ENCODE results near the gene GRM4. TPM values are rescaled to one million over a fixed set of nuclear protein-coding genes. Genes with fewer than 3 reads are reported as not detected.
"Not testable (repeated sequence)": the region's sequence is repeated elsewhere in the genome, so short reads cannot be mapped to it uniquely, and the experiment has no call there.

Gene GRM4
- 10 to 100 TPM in 1 of 2 donors, 1 to 10 TPM in 1; 2.8 to 13.5 TPM for total RNA-seq
- 10 to 100 TPM; 16.9 to 22.1 TPM for polyA plus RNA-seq (ENCODE audit: insufficient read length in 2 of 2)
- long read RNA-seq, donor 1 = 0 reads
- long read RNA-seq, donor 2 = 0 reads
- long read RNA-seq, donor 3, full-length matches to known transcripts = 1 of 1 reads
- long read RNA-seq, donor 3, partial matches to known transcripts = 0 of 1 reads
- long read RNA-seq, donor 3, other reads (novel, unspliced or antisense) = 0 of 1 reads
- long read RNA-seq, donor 4 = 0 reads

GRCh38 chr6:34146021-34146782, at the start of gene GRM4:
GRM4 (minus strand) TSS chr6:34146087; CDS start chr6:34133496, 12,591 bp downstream.
- peak in 1 of 6 donors; percentile 81 for DNase-seq (ENCODE audit: low read depth in 4 of 6, low spot score in 6 of 6)

GRCh38 chr6:34194772-34195171, 48.9 kb upstream of the GRM4 start:
- Histone ChIP-seq H3K27me3 (ENCODE audit: control insufficient read depth, insufficient read depth, low read length) (peaks cover 7% of the 10 kb centered on the region), H3K9me3 (ENCODE audit: control insufficient read depth, insufficient read depth, low read length) (no peaks in the 10 kb centered on the region), H3K4me3 (ENCODE audit: low read depth, low read length) (no peak overlapping the region), H3K4me1 (ENCODE audit: control insufficient read depth, insufficient read depth, low read length) (peaks cover 15% of the 10 kb centered on the region), H3K27ac (ENCODE audit: low read depth, low read length) (no peak overlapping the region), H3K36me3 (ENCODE audit: control insufficient read depth, insufficient read depth, low read length) (no peaks in the 10 kb centered on the region)
- DNase-seq (ENCODE audit: low read depth in 4 of 6, low spot score in 6 of 6) = no peak
- WGBS (ENCODE audit: insufficient coverage) = 81% methylated on average over 3 of the region's 3 CpGs

More at GRCh38 chr6:34146021-34146782, at the start of gene GRM4:
- peaks cover 44% of the 10 kb centered on the region for H3K4me1 ChIP-seq (ENCODE audit: control insufficient read depth, insufficient read depth, low read length)
- no peaks in the 10 kb centered on the region for H3K36me3 ChIP-seq (ENCODE audit: control insufficient read depth, insufficient read depth, low read length)
- H3K27me3 ChIP-seq (ENCODE audit: control insufficient read depth, insufficient read depth, low read length) = peaks cover 62% of the 10 kb centered on the region
- 19% methylated on average over 15 of the region's 20 CpGs for WGBS (ENCODE audit: insufficient coverage)
- H3K4me3 ChIP-seq (ENCODE audit: low read depth, low read length) = peak within 1 kb of the TSS; percentile 18
- H3K9me3 ChIP-seq (ENCODE audit: control insufficient read depth, insufficient read depth, low read length) = no peaks in the 10 kb centered on the region
- H3K27ac ChIP-seq (ENCODE audit: low read depth, low read length) = no peak within 1 kb of the TSS

GRCh38 chr6:34190504-34191122, 44.7 kb upstream of the GRM4 start:
- no peaks in the 10 kb centered on the region for H3K36me3 ChIP-seq (ENCODE audit: control insufficient read depth, insufficient read depth, low read length)
- no peak for DNase-seq (ENCODE audit: low read depth in 4 of 6, low spot score in 6 of 6)
- peaks cover 3% of the 10 kb centered on the region for H3K27me3 ChIP-seq (ENCODE audit: control insufficient read depth, insufficient read depth, low read length)
- no peak overlapping the region for H3K27ac ChIP-seq (ENCODE audit: low read depth, low read length)
- H3K4me1 ChIP-seq (ENCODE audit: control insufficient read depth, insufficient read depth, low read length) = peaks cover 3% of the 10 kb centered on the region
- H3K9me3 ChIP-seq (ENCODE audit: control insufficient read depth, insufficient read depth, low read length) = no peaks in the 10 kb centered on the region
- H3K4me3 ChIP-seq (ENCODE audit: low read depth, low read length) = no peak overlapping the region
- WGBS (ENCODE audit: insufficient coverage) = 89% methylated on average over 9 of the region's 14 CpGs

- Histone ChIP-seq H3K27ac (ENCODE audit: low read depth, low read length) (no peak overlapping the region), H3K4me3 (ENCODE audit: low read depth, low read length) (no peak overlapping the region), H3K36me3 (ENCODE audit: control insufficient read depth, insufficient read depth, low read length) (no peaks in the 10 kb centered on the region), H3K9me3 (ENCODE audit: control insufficient read depth, insufficient read depth, low read length) (no peaks in the 10 kb centered on the region), H3K4me1 (ENCODE audit: control insufficient read depth, insufficient read depth, low read length) (no peaks in the 10 kb centered on the region), H3K27me3 (ENCODE audit: control insufficient read depth, insufficient read depth, low read length) (no peaks in the 10 kb centered on the region)
- no peak for DNase-seq (ENCODE audit: low read depth in 4 of 6, low spot score in 6 of 6)
- WGBS (ENCODE audit: insufficient coverage) = 88% methylated on average over 12 of the region's 12 CpGs
Measured at GRCh38 chr6:34189806-34190503, 44.1 kb upstream of the GRM4 start.

GRCh38 chr6:34184726-34185125, 38.8 kb upstream of the GRM4 start:
- H3K4me1 ChIP-seq (ENCODE audit: control insufficient read depth, insufficient read depth, low read length); H3K27me3 ChIP-seq (ENCODE audit: control insufficient read depth, insufficient read depth, low read length); H3K4me3 ChIP-seq (ENCODE audit: low read depth, low read length); H3K36me3 ChIP-seq (ENCODE audit: control insufficient read depth, insufficient read depth, low read length); H3K9me3 ChIP-seq (ENCODE audit: control insufficient read depth, insufficient read depth, low read length); DNase-seq (ENCODE audit: low read depth in 4 of 6, low spot score in 6 of 6); H3K27ac ChIP-seq (ENCODE audit: low read depth, low read length): not testable (repeated sequence)
- WGBS (ENCODE audit: insufficient coverage) = 85% methylated on average over 3 of the region's 5 CpGs

- no peak for DNase-seq (ENCODE audit: low read depth in 4 of 6, low spot score in 6 of 6)
- Histone ChIP-seq H3K36me3 (ENCODE audit: control insufficient read depth, insufficient read depth, low read length) (no peaks in the 10 kb centered on the region), H3K4me1 (ENCODE audit: control insufficient read depth, insufficient read depth, low read length) (no peaks in the 10 kb centered on the region), H3K9me3 (ENCODE audit: control insufficient read depth, insufficient read depth, low read length) (peaks cover 4% of the 10 kb centered on the region), H3K27ac (ENCODE audit: low read depth, low read length) (no peak overlapping the region), H3K27me3 (ENCODE audit: control insufficient read depth, insufficient read depth, low read length) (no peaks in the 10 kb centered on the region), H3K4me3 (ENCODE audit: low read depth, low read length) (no peak overlapping the region)
- WGBS (ENCODE audit: insufficient coverage) = 86% methylated on average over 5 of the region's 8 CpGs
Measured at GRCh38 chr6:34182751-34183531, 37.1 kb upstream of the GRM4 start.

- H3K4me3 ChIP-seq (ENCODE audit: low read depth, low read length) = no peak overlapping the region
- H3K9me3 ChIP-seq (ENCODE audit: control insufficient read depth, insufficient read depth, low read length) = peaks cover 4% of the 10 kb centered on the region
- no peaks in the 10 kb centered on the region for H3K4me1 ChIP-seq (ENCODE audit: control insufficient read depth, insufficient read depth, low read length)
- WGBS (ENCODE audit: insufficient coverage) = no CpG with 5 or more reads among the region's 1 CpG
- no peak for DNase-seq (ENCODE audit: low read depth in 4 of 6, low spot score in 6 of 6)
- no peaks in the 10 kb centered on the region for H3K27me3 ChIP-seq (ENCODE audit: control insufficient read depth, insufficient read depth, low read length)
- H3K36me3 ChIP-seq (ENCODE audit: control insufficient read depth, insufficient read depth, low read length) = no peaks in the 10 kb centered on the region
- no peak overlapping the region for H3K27ac ChIP-seq (ENCODE audit: low read depth, low read length)
Measured at GRCh38 chr6:34181908-34182307, 36.0 kb upstream of the GRM4 start.

GRCh38 chr6:34179106-34179720, 33.3 kb upstream of the GRM4 start:
- DNase-seq (ENCODE audit: low read depth in 4 of 6, low spot score in 6 of 6) = no peak
- no peaks in the 10 kb centered on the region for H3K27me3 ChIP-seq (ENCODE audit: control insufficient read depth, insufficient read depth, low read length)
- WGBS (ENCODE audit: insufficient coverage) = 76% methylated on average over 11 of the region's 12 CpGs
- H3K27ac ChIP-seq (ENCODE audit: low read depth, low read length) = no peak overlapping the region
- H3K4me1 ChIP-seq (ENCODE audit: control insufficient read depth, insufficient read depth, low read length) = no peaks in the 10 kb centered on the region
- H3K9me3 ChIP-seq (ENCODE audit: control insufficient read depth, insufficient read depth, low read length) = peaks cover 4% of the 10 kb centered on the region
- no peak overlapping the region for H3K4me3 ChIP-seq (ENCODE audit: low read depth, low read length)
- no peaks in the 10 kb centered on the region for H3K36me3 ChIP-seq (ENCODE audit: control insufficient read depth, insufficient read depth, low read length)
